ENCODE measurements around the gene DIPK2A. TPM values are rescaled to one million over a fixed set of nuclear protein-coding genes. Genes with fewer than 3 reads are reported as not detected.

Gene DIPK2A
- total RNA-seq, 1 experiment from 2014 or later, result 14.3 TPM

DNA sequence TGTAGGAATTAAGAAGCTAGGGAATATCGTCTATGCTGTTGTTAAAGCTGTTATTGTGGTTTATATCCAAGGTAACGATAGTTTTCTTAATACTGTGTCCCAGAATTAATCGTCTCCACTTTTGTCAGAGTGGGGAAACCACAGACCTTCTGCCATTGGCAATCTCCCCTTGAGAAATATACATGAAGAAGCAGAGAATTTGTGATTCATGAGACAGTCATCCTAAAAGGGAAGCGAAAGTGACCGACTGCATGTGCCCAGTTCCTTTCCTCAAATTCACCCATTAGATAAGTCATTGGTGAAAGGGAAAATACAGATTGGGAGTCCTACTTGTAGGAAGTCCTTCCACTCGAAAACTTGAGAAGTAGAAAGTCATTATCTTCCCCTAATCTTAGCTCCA lies 26.6 kb downstream of the DIPK2A start:
- TF ChIP-seq SIN3A (IDR thresholded peaks at IDR 0.05; ENCODE audit: borderline replicate concordance, insufficient read depth, low read depth, low read length), result no peak
- TF ChIP-seq, protein P1, sequence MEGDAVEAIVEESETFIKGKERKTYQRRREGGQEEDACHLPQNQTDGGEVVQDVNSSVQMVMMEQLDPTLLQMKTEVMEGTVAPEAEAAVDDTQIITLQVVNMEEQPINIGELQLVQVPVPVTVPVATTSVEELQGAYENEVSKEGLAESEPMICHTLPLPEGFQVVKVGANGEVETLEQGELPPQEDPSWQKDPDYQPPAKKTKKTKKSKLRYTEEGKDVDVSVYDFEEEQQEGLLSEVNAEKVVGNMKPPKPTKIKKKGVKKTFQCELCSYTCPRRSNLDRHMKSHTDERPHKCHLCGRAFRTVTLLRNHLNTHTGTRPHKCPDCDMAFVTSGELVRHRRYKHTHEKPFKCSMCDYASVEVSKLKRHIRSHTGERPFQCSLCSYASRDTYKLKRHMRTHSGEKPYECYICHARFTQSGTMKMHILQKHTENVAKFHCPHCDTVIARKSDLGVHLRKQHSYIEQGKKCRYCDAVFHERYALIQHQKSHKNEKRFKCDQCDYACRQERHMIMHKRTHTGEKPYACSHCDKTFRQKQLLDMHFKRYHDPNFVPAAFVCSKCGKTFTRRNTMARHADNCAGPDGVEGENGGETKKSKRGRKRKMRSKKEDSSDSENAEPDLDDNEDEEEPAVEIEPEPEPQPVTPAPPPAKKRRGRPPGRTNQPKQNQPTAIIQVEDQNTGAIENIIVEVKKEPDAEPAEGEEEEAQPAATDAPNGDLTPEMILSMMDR (IDR thresholded peaks at IDR 0.05), result no peak
- TF ChIP-seq, protein P2, sequence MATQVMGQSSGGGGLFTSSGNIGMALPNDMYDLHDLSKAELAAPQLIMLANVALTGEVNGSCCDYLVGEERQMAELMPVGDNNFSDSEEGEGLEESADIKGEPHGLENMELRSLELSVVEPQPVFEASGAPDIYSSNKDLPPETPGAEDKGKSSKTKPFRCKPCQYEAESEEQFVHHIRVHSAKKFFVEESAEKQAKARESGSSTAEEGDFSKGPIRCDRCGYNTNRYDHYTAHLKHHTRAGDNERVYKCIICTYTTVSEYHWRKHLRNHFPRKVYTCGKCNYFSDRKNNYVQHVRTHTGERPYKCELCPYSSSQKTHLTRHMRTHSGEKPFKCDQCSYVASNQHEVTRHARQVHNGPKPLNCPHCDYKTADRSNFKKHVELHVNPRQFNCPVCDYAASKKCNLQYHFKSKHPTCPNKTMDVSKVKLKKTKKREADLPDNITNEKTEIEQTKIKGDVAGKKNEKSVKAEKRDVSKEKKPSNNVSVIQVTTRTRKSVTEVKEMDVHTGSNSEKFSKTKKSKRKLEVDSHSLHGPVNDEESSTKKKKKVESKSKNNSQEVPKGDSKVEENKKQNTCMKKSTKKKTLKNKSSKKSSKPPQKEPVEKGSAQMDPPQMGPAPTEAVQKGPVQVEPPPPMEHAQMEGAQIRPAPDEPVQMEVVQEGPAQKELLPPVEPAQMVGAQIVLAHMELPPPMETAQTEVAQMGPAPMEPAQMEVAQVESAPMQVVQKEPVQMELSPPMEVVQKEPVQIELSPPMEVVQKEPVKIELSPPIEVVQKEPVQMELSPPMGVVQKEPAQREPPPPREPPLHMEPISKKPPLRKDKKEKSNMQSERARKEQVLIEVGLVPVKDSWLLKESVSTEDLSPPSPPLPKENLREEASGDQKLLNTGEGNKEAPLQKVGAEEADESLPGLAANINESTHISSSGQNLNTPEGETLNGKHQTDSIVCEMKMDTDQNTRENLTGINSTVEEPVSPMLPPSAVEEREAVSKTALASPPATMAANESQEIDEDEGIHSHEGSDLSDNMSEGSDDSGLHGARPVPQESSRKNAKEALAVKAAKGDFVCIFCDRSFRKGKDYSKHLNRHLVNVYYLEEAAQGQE (IDR thresholded peaks at IDR 0.05; ENCODE audit: insufficient read depth in 1 of 2, low read depth in 2 of 2, low read length in 1 of 2), result no peak
- TF ChIP-seq TCF7L2 (IDR thresholded peaks at IDR 0.05; ENCODE audit: low read depth, low read length), result no peak
- TF ChIP-seq POLR2AphosphoS5 (IDR thresholded peaks at IDR 0.05; ENCODE audit: low read depth, low read length), result no peak
- in situ Hi-C loops (cut with HindIII; ENCODE audit: low pct_unique_long_range_greater_than_20kb, low sequenced_read_pairs) (no loop called here), intact Hi-C loops (cut with micrococcal nuclease; ENCODE audit: unreplicated experiment) (no loop called here)
- Histone ChIP-seq H3K27ac (ENCODE audit: low read length) (no peak overlapping the region), H3K9me3 (ENCODE audit: control insufficient read depth, insufficient read depth, low read depth, low read length) (no peaks in the 10 kb centered on the region), H3K4me3 (ENCODE audit: low read depth in 2 of 2, low read length in 2 of 2) (no peak overlapping the region), H3K27me3 (ENCODE audit: control insufficient read depth, insufficient read depth, low read length) (no peaks in the 10 kb centered on the region), H3K36me3 (ENCODE audit: control insufficient read depth, insufficient read depth, low read length) (no peaks in the 10 kb centered on the region), H3K4me1 (ENCODE audit: control insufficient read depth, insufficient read depth, low read length) (no peaks in the 10 kb centered on the region)
- DNase-seq (ENCODE audit: low read depth, low spot score) (no peak), ATAC-seq (no peak)
- CTCF ChIA-PET, result no interaction called here
- BruUV-seq (replicated peaks), result no TSS peak
- POLR2A ChIA-PET, result no interaction called here

DNA sequence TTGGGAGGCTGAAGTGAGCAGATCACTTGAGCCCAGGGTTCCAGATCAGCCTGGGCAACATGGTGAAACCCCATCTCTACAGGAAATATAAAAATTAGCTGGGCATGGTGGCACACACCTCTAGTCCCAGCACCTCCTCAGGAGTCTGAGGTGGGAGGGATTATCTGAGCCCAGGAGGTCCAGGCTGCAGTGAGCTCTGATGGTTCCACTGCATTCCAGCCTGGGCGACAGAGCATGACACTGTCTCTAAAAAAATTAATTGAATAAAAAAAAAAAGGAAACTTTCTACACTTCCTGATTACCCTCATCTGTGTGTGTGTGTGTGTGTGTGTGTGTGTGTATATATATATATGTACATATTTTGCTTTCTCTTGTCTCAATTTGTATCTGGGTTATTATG lies 31.4 kb downstream of the DIPK2A start:
- intact Hi-C loops (cut with micrococcal nuclease; ENCODE audit: unreplicated experiment), result no loop called here
- BruUV-seq (replicated peaks), result no TSS peak
- CTCF ChIA-PET, result no interaction called here

More for the DNA sequence above, 31.4 kb downstream of the DIPK2A start:
- no peaks in the 10 kb centered on the region for H3K9me3 ChIP-seq (ENCODE audit: control insufficient read depth, insufficient read depth, low read depth, low read length)
- in situ Hi-C loops (cut with HindIII; ENCODE audit: low pct_unique_long_range_greater_than_20kb, low sequenced_read_pairs), result no loop called here
- no peak overlapping the region for H3K27ac ChIP-seq (ENCODE audit: low read length)
- TF ChIP-seq, protein P2 (IDR thresholded peaks at IDR 0.05; ENCODE audit: insufficient read depth in 1 of 2, low read depth in 2 of 2, low read length in 1 of 2), result no peak
- TF ChIP-seq SIN3A (IDR thresholded peaks at IDR 0.05; ENCODE audit: borderline replicate concordance, insufficient read depth, low read depth, low read length) (no peak), TCF7L2 (IDR thresholded peaks at IDR 0.05; ENCODE audit: low read depth, low read length) (no peak)
- no peaks in the 10 kb centered on the region for H3K27me3 ChIP-seq (ENCODE audit: control insufficient read depth, insufficient read depth, low read length)
- no peak for ATAC-seq
- no peaks in the 10 kb centered on the region for H3K4me1 ChIP-seq (ENCODE audit: control insufficient read depth, insufficient read depth, low read length)
- POLR2A ChIA-PET, result no interaction called here
- no peak for DNase-seq (ENCODE audit: low read depth, low spot score)
- H3K36me3 ChIP-seq (ENCODE audit: control insufficient read depth, insufficient read depth, low read length), result no peaks in the 10 kb centered on the region
- H3K4me3 ChIP-seq (ENCODE audit: low read depth in 2 of 2, low read length in 2 of 2), result no peak overlapping the region

Data from Panc1 (cell line).